HepG2 (cell line): ENCODE measurements around the gene HABP4. TPM values are rescaled to one million over a fixed set of nuclear protein-coding genes. Genes with fewer than 3 reads are reported as not detected.

Experiments
- BRF2 ChIP-seq: sonication (generic); formaldehyde crosslinking; IDR thresholded peaks from 2 replicates; pipeline ENCODE4 v1.8.1; 2022; ENCODE audit warnings: mild to moderate bottlenecking, missing genetic modification reagents
- FLYWCH1 ChIP-seq: sonication (generic); formaldehyde crosslinking; IDR thresholded peaks from 2 replicates; pipeline ENCODE4 v1.8.1; 2023; ENCODE audit warnings: mild to moderate bottlenecking, missing genetic modification reagents
- MEIS2 ChIP-seq: sonication (generic); formaldehyde crosslinking; IDR thresholded peaks from 2 replicates; pipeline ENCODE4 v1.9.0; 2021; ENCODE audit warnings: mild to moderate bottlenecking, missing genetic modification reagents
- MZF1 ChIP-seq: sonication (generic); formaldehyde crosslinking; IDR thresholded peaks from 2 replicates; pipeline ENCODE4 v1.8.1; 2023; ENCODE audit warnings: mild to moderate bottlenecking, missing genetic modification reagents, borderline replicate concordance
- NR1H2 ChIP-seq: sonication (generic); formaldehyde crosslinking; IDR thresholded peaks from 2 replicates; pipeline ENCODE4 v1.8.1; 2022; ENCODE audit warnings: low read depth, missing genetic modification reagents, borderline replicate concordance
- SMYD3 ChIP-seq: sonication (generic); formaldehyde crosslinking; IDR thresholded peaks from 2 replicates; pipeline ENCODE4 v1.8.1; 2023; ENCODE audit warnings: mild to moderate bottlenecking, missing genetic modification reagents
- SSRP1 ChIP-seq: IDR thresholded peaks from 2 replicates; pipeline ENCODE4 v1.6.1; 2016; ENCODE audit warnings: control low read depth
- THAP9 ChIP-seq: sonication (generic); formaldehyde crosslinking; IDR thresholded peaks from 2 replicates; pipeline ENCODE4; 2020; ENCODE audit warnings: missing genetic modification reagents, mild to moderate bottlenecking, borderline replicate concordance
- ZEB1 ChIP-seq: IDR thresholded peaks from 2 replicates; pipeline ENCODE4 v1.6.1; 2012; ENCODE audit warnings: mild to moderate bottlenecking, low read depth, inconsistent platforms; ENCODE audit not compliant: insufficient replicate concordance
- ZFP37 ChIP-seq: sonication (generic); formaldehyde crosslinking; IDR thresholded peaks from 2 replicates; pipeline ENCODE4 v1.4.0; 2020; ENCODE audit warnings: missing genetic modification reagents, borderline replicate concordance
- ZNF142 ChIP-seq: sonication (generic); formaldehyde crosslinking; IDR thresholded peaks from 2 replicates; pipeline ENCODE4 v1.4.0; 2020; ENCODE audit warnings: missing genetic modification reagents
- ZNF205 ChIP-seq: IDR thresholded peaks from 2 replicates; pipeline ENCODE4 v1.6.1; 2018; ENCODE audit warnings: missing biosample characterization, missing genetic modification reagents
- ZNF432 ChIP-seq: sonication (generic); formaldehyde crosslinking; IDR thresholded peaks from 2 replicates; pipeline ENCODE4 v1.5.0; 2020; ENCODE audit warnings: missing genetic modification reagents, mild to moderate bottlenecking, borderline replicate concordance
- ZNF501 ChIP-seq: sonication (generic); formaldehyde crosslinking; IDR thresholded peaks from 2 replicates; pipeline ENCODE4 v1.5.1; 2020; ENCODE audit warnings: mild to moderate bottlenecking, moderate library complexity, missing genetic modification reagents
- ZNF552 ChIP-seq: sonication (generic); formaldehyde crosslinking; IDR thresholded peaks from 2 replicates; pipeline ENCODE4 v1.9.0; 2022; ENCODE audit warnings: missing genetic modification reagents, mild to moderate bottlenecking, borderline replicate concordance
- ZNF589 ChIP-seq: sonication (generic); formaldehyde crosslinking; conservative IDR thresholded peaks from 2 replicates; pipeline ENCODE4 v1.8.0; 2022; ENCODE audit warnings: mild to moderate bottlenecking, moderate library complexity, missing genetic modification reagents
- ZNF747 ChIP-seq: sonication (generic); formaldehyde crosslinking; IDR thresholded peaks from 2 replicates; pipeline ENCODE4 v1.8.1; 2023; ENCODE audit warnings: missing genetic modification reagents, mild to moderate bottlenecking, borderline replicate concordance
- ZNF772 ChIP-seq: sonication (generic); formaldehyde crosslinking; IDR thresholded peaks from 2 replicates; pipeline ENCODE4 v1.5.0; 2020; ENCODE audit warnings: mild to moderate bottlenecking, missing genetic modification reagents
- ZNF790 ChIP-seq: sonication (generic); formaldehyde crosslinking; IDR thresholded peaks from 2 replicates; pipeline ENCODE4 v1.8.0; 2022; ENCODE audit warnings: missing genetic modification reagents, mild to moderate bottlenecking, borderline replicate concordance
- ZNF850 ChIP-seq: sonication (generic); formaldehyde crosslinking; conservative IDR thresholded peaks from 2 replicates; pipeline ENCODE4 v1.9.0; 2021; ENCODE audit warnings: mild to moderate bottlenecking, missing genetic modification reagents
- ZNF878 ChIP-seq: sonication (generic); formaldehyde crosslinking; IDR thresholded peaks from 2 replicates; pipeline ENCODE4 v1.8.1; 2023; ENCODE audit warnings: mild to moderate bottlenecking, missing genetic modification reagents, moderate library complexity
- polyA plus RNA-seq, 8 experiments: library from polyadenylated mRNA; depleted of rRNA in 3 of 8; stranded (reverse) in 7 of 8; unstranded in 1 of 8; fragments of >200 nt; fragmentation: Illumina TruSeq in 4 of 8; extraction: Trizol in 4 of 8; gene quantifications; 2 replicates each; pipeline versions ENCODE4 v1.2.1 to v1.2.3, GENCODE V29; 2011 to 2016; ENCODE audit warnings: low read depth in 4 of 8, missing spikeins in 1 of 8, mixed read lengths in 1 of 8; ENCODE audit not compliant: insufficient read depth in 1 of 8
- total RNA-seq, 5 experiments: library from RNA; depleted of rRNA; stranded (reverse); fragments of >200 nt; fragmentation: Illumina TruSeq; extraction: Trizol; gene quantifications; 2 replicates each; pipeline ENCODE4 v1.2.3, GENCODE V29; 2016; ENCODE audit warnings: low read depth in 1 of 5

The HABP4 gene
- total and polyA plus RNA-seq, 2 of the 13 experiments (the other 11 are each of a cell fraction or from before 2014, with no cell fraction given) = 14.3 to 26.6 TPM

GRCh38 chr9:96449523-96449844 lies 485 bp upstream of the HABP4 start (continued):
- TF ChIP-seq ZNF142 (CRISPR knock-in tag) (no peak), ZNF589 (no peak), ZNF552 (CRISPR knock-in tag) (no peak), ZNF747 (CRISPR knock-in tag) (0 out of 2 replicates have a peak, but pooled peaks have one; percentile 16), ZNF850 (CRISPR knock-in tag) (no peak), ZEB1 (no peak), SMYD3 (CRISPR knock-in tag) (0 out of 2 replicates have a peak, but pooled peaks have one; percentile 29), THAP9 (no peak), FLYWCH1 (CRISPR knock-in tag) (no peak), MEIS2 (CRISPR knock-in tag) (no peak), MZF1 (CRISPR knock-in tag) (no peak), SSRP1 (CRISPR knock-in tag) (no peak), BRF2 (CRISPR knock-in tag) (0 out of 2 replicates have a peak, but pooled peaks have one; percentile 19), ZNF878 (no peak), ZFP37 (CRISPR knock-in tag) (no peak), ZNF772 (CRISPR knock-in tag) (no peak), NR1H2 (CRISPR knock-in tag) (no peak), ZNF501 (CRISPR knock-in tag) (no peak), ZNF205 (CRISPR knock-in tag) (no peak), ZNF790 (CRISPR knock-in tag) (no peak), ZNF432 (CRISPR knock-in tag) (no peak)
